NCI-H1694 (cell line): ENCODE results near the gene LCE1C.

Experiments used
- DNase-seq: peaks from one replicate; lab custom pipeline; 2025; lab: John Stamatoyannopoulos, UW

The LCE1C gene

GRCh38 chr1:152759453-152760173 is 46.8 kb downstream of the LCE1C start:
- DNase-seq = no peak

GRCh38 chr1:152758636-152759035 is 47.8 kb downstream of the LCE1C start:
- no peak for DNase-seq

GRCh38 chr1:152757747-152758146 is 48.7 kb downstream of the LCE1C start, which contains the start of gene KPRP:
TSS of gene KPRP (plus strand) at chr1:152758025. CDS start at chr1:152759589, 1,564 bp downstream.
- no peak for DNase-seq

- no peak for DNase-seq
Observed at GRCh38 chr1:152756872-152757271, 49.6 kb downstream of the LCE1C start.
